Astrocyte (in vitro differentiated cells and primary cell): ENCODE data around the gene KCP.
"Not testable (repeated sequence)": the region's sequence is repeated elsewhere in the genome, so short reads cannot be mapped to it uniquely, and the experiment has no call there.

ENCODE experiments used
- EZH2 ChIP-seq: IDR thresholded peaks from 2 replicates; pipeline ENCODE4 v1.6.1; 2012; ENCODE audit warnings: mild to moderate bottlenecking, low read length, inconsistent platforms; ENCODE audit not compliant: insufficient read depth
- TF ChIP-seq, protein P1 (sequence below): IDR thresholded peaks from 2 replicates; pipeline ENCODE4 v1.5.1; 2011; ENCODE audit warnings: low read depth, mild to moderate bottlenecking, inconsistent platforms, low read length, moderate library complexity; ENCODE audit not compliant: insufficient read depth

DNA sequence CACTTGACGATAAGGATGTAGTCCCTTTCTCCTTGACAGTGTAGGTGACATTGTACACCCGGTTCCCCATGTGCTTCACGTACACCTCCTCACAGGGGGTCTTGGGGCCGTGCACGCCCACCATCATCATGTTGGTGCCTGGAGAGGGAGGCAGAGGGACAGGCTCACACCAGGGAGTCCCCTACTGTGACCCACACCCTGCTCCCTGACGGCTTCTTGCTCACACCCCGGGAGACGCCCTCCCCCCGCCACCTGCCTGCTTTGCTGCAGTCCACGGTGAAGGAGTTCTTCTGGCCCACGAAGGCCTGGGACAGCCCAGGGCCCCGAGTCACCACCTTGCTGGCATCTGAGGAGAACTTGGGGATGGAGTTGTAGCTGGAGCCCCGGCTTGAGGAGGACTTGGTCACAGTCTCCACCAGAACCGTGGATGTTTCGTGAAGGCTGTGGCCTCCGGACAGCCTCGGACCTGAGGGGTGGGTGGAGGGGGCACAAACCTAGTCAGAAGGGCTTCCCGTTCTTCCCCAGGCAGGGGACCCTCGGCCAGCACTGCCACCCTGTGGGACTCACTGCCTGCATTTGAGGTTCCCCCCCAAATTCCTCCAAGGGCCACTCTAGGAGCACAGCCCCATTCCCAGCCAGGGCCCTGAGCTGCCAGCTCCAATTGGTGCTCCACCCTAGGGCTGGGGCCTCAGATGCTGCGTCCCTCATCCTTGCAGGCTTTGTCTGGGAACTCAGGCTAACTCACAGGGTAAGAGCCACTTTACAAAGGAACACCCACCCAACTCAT lies 2.4 kb upstream of the KCP start:
- TF ChIP-seq, protein P1, sequence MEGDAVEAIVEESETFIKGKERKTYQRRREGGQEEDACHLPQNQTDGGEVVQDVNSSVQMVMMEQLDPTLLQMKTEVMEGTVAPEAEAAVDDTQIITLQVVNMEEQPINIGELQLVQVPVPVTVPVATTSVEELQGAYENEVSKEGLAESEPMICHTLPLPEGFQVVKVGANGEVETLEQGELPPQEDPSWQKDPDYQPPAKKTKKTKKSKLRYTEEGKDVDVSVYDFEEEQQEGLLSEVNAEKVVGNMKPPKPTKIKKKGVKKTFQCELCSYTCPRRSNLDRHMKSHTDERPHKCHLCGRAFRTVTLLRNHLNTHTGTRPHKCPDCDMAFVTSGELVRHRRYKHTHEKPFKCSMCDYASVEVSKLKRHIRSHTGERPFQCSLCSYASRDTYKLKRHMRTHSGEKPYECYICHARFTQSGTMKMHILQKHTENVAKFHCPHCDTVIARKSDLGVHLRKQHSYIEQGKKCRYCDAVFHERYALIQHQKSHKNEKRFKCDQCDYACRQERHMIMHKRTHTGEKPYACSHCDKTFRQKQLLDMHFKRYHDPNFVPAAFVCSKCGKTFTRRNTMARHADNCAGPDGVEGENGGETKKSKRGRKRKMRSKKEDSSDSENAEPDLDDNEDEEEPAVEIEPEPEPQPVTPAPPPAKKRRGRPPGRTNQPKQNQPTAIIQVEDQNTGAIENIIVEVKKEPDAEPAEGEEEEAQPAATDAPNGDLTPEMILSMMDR = not testable (repeated sequence)
- TF ChIP-seq EZH2 = not testable (repeated sequence)
